Esophagus squamous epithelium (tissue), 5 donors: ENCODE data around the gene SERPINA1. TPM values are rescaled to one million over a fixed set of nuclear protein-coding genes. Genes with fewer than 3 reads are reported as not detected.
"Not testable (repeated sequence)": the region's sequence is repeated elsewhere in the genome, so short reads cannot be mapped to it uniquely, and the experiment has no call there.

Source experiments
- DNase-seq: peaks from one replicate; lab custom pipeline; 2025; lab: John Stamatoyannopoulos, UW
- H3K27ac ChIP-seq, 4 donors: fragments of 200-600 bp; sonication (generic); one replicate each; pipeline ENCODE4 v1.5.1; 2016 to 2019; ENCODE audit warnings: mild to moderate bottlenecking in 1 of 4
- H3K27me3 ChIP-seq, 4 donors: fragments of 200-600 bp; sonication (generic); 1 replicate in 3 of 4; 2 replicates in 1 of 4; pipeline versions ENCODE4 v1.5.1 to v1.6.0; 2017 to 2021; ENCODE audit warnings: antibody characterized with exemption in 1 of 4
- H3K36me3 ChIP-seq, 3 donors: fragments of 200-600 bp; sonication (generic); one replicate each; pipeline ENCODE4 v1.5.1; 2016 to 2019
- H3K4me1 ChIP-seq, 3 donors: fragments of 200-600 bp; sonication (generic); one replicate each; pipeline ENCODE4 v1.5.1; 2017 to 2019
- H3K4me3 ChIP-seq, 4 donors: fragments of 200-600 bp; sonication (generic); 1 replicate in 3 of 4; 2 replicates in 1 of 4; pipeline ENCODE4 v1.5.1; 2016 to 2019; ENCODE audit warnings: mild to moderate bottlenecking in 2 of 4, moderate library complexity in 1 of 4
- H3K9me3 ChIP-seq, 3 donors: fragments of 200-600 bp; sonication (generic); one replicate each; pipeline ENCODE4 v1.5.1; 2016 to 2019
- POLR2A ChIP-seq, 4 donors: fragments of 450-650 bp; IDR thresholded peaks; one replicate each; pipeline ENCODE4 v1.6.1; 2017; ENCODE audit warnings: antibody characterized with exemption in 4 of 4, mild to moderate bottlenecking in 4 of 4, moderate library complexity in 3 of 4
- WGBS, 2 donors: methylation state at CpG; one replicate each; pipeline ENCODE4 v1.1.5; 2018; 5-methylcytosine and 5-hydroxymethylcytosine counted together
- intact Hi-C: fragments of 100-400 bp; cut with DNase I; formaldehyde crosslinking; loops from one replicate; pipeline ENCODE4 v1.15.0; 2022
- total RNA-seq, 4 donors: library from RNA; depleted of rRNA; stranded (reverse); fragments of >200 nt; gene quantifications; one replicate each; pipeline ENCODE4 v1.1.0, GENCODE V29; 2016
- TF ChIP-seq, protein P1 (sequence below), 6 experiments: fragments of 450-650 bp in 4 of 6; fragments of 200-600 bp in 2 of 6; sonication (generic) in 2 of 6; IDR thresholded peaks; one replicate each; pipeline ENCODE4 v1.5.1; 2016 to 2019; ENCODE audit warnings: antibody characterized with exemption in 6 of 6, mild to moderate bottlenecking in 4 of 6, moderate library complexity in 4 of 6
- donor health status: DM: yes; HTN: yes; CAD: no.

The SERPINA1 gene
- total RNA-seq, 4 donors from 2014 or later: 1.7 to 16.4 (median 5.8) TPM

DNA sequence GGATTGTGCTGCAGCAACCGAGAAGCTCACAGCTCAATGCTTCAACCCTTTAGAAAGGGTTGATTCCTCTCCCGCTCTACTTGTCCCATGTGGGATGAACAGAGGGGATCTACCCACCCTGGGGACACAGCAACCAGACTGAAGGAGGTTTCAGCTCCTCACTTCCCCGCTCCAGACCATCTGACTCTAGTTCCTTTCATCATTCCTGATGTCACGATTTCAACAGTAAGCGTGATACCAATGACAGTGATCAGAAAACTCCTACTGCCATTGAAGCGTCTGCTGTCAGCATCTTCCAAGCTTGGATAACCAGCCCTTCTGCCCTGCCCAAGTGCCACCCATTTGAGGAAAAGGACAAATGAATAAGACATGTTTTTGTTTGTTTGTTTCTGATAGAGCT, 14.3 kb downstream of the SERPINA1 start:
- no peaks in the 10 kb centered on the region for H3K36me3 ChIP-seq
- H3K9me3 ChIP-seq: no peaks in the 10 kb centered on the region
- H3K4me1 ChIP-seq: no peaks in the 10 kb centered on the region
- H3K27me3 ChIP-seq: peaks cover 0 to 12% (median 0%) of the 10 kb centered on the region in 4 donors
- DNase-seq: no peak
- intact Hi-C loops: no loop called here
- 81 to 87% methylated on average over 4 to 6 of the region's 6 CpGs for WGBS, 2 donors
- no peak overlapping the region for H3K4me3 ChIP-seq
- no peak for TF ChIP-seq POLR2A (IDR thresholded peaks at IDR 0.05)
- TF ChIP-seq, protein P1, sequence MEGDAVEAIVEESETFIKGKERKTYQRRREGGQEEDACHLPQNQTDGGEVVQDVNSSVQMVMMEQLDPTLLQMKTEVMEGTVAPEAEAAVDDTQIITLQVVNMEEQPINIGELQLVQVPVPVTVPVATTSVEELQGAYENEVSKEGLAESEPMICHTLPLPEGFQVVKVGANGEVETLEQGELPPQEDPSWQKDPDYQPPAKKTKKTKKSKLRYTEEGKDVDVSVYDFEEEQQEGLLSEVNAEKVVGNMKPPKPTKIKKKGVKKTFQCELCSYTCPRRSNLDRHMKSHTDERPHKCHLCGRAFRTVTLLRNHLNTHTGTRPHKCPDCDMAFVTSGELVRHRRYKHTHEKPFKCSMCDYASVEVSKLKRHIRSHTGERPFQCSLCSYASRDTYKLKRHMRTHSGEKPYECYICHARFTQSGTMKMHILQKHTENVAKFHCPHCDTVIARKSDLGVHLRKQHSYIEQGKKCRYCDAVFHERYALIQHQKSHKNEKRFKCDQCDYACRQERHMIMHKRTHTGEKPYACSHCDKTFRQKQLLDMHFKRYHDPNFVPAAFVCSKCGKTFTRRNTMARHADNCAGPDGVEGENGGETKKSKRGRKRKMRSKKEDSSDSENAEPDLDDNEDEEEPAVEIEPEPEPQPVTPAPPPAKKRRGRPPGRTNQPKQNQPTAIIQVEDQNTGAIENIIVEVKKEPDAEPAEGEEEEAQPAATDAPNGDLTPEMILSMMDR (IDR thresholded peaks at IDR 0.05): no peak
- no peak overlapping the region for H3K27ac ChIP-seq

DNA sequence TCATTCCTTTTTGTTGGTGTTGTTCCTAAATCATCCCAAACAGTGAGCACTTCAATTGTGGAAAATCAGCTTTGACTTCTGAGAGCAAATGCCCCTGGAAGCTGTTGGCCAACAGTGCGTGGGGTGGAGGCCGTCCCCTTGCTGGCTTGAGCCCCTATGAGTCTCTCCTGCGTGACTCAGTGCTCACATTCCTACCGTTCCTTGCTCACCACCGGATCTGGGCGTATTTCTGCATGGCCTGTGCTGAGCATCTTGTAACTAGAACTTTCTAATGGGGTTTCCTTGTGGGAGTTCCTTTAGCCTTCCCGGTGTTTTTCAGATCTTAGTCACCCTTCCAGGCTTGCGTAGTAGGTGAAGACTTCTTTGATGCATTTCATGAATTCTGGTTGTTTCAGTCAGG, 14.7 kb downstream of the SERPINA1 start:
- no peak overlapping the region for H3K27ac ChIP-seq
- TF ChIP-seq, protein P1 (IDR thresholded peaks at IDR 0.05): no peak
- TF ChIP-seq POLR2A (IDR thresholded peaks at IDR 0.05): no peak
- H3K9me3 ChIP-seq: no peaks in the 10 kb centered on the region
- no peak overlapping the region for H3K4me3 ChIP-seq
- peaks cover 0 to 11% (median 0%) of the 10 kb centered on the region in 4 donors for H3K27me3 ChIP-seq
- no peaks in the 10 kb centered on the region for H3K36me3 ChIP-seq
- intact Hi-C loops: no loop called here
- no peak for DNase-seq
- H3K4me1 ChIP-seq: no peaks in the 10 kb centered on the region
- 38 to 49% methylated on average over 6 to 8 of the region's 8 CpGs for WGBS, 2 donors

DNA sequence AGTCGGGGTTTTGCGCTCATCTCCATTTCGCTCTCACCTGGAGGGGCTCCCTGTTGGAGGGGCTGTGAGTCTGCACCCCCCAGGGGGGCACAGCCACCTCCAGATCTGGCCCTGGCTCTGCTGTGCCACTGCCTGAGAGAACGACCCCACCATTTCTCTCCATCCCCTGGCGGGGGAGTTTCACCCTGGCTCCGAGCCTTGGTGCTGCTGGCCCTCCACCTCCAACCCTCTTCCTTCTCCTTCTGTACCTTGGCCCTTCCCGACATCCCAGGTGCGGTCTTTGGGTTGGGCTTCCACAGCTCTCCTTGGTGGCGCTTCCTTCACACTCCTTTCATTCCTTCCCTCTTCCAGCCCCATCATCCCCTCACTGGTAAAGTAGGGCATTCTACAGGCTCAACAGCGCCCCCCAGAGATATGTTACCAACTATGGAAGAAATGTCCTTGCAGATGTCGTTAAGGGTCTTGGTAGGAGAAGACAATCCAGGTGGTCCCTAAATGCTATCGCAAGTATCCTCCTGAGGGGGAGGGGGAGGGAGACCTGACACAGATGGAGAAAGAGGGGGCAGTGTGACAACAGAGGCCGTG, 16.3 kb downstream of the SERPINA1 start:
- 80 to 83% methylated on average over 12 to 13 of the region's 13 CpGs for WGBS, 2 donors
- intact Hi-C loops: no loop called here
- peaks cover 0 to 2% (median 0%) of the 10 kb centered on the region in 4 donors for H3K27me3 ChIP-seq
- H3K4me3 ChIP-seq: no peak overlapping the region
- H3K27ac ChIP-seq: no peak overlapping the region
- H3K36me3 ChIP-seq: no peaks in the 10 kb centered on the region
- no peaks in the 10 kb centered on the region for H3K4me1 ChIP-seq
- no peak for DNase-seq
- no peaks in the 10 kb centered on the region for H3K9me3 ChIP-seq
- TF ChIP-seq POLR2A (IDR thresholded peaks at IDR 0.05): no peak
- TF ChIP-seq, protein P1 (IDR thresholded peaks at IDR 0.05): no peak

DNA sequence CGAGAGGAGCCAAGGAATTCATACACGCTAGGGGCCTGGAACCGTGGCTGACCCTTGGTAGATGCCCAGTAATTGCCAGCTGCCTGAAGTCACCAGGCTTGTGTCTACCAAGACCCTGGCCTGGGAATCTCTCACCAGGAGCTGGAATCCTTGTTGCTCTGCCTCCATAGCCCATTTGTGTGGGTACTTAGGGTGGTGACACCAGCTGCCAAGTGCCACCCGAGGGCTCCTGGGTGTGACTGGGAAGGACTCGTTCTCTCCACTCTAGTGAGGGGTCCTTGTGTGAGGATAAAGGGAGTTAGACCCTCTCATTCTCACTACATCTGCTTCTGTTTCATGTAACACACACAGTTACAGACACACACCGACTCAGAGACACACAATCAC, 17.9 kb downstream of the SERPINA1 start:
- DNase-seq: no peak

DNA sequence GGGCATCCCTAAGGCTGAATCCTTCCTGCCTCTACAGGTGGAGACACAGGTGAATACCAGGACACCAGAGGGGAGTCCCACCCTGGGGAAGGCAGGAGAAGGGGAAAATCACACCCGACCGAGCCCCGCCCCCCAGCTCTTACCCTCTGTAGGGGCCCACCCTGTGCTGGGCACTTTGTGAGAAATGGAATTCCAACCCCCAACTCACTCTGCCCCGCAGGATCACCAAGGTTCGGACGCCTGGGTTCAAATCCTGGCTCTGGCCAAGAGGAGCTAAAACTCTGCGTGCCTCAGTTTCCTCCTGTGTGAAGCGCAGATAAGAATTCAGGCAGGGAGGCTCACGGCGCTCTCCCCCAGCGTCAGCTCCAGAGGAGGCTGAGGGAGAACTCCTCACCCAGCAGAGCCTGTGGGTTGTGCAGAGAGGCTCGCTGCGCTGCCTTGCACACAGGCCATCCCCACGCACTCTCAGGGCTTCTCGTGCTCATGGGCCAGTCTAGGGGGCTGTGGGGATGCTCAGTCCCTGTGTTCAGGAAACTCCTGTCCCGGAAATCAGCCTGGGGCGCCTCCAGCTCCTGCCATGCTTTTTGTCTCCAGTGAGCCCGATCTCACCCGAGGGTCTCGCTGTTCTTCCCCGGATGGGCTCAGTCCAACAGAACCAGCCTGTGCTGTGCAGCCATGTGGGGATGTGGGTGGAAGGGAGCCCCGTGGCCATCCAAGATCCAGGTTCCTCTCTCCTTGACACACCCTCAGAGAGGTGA, 18.5 kb downstream of the SERPINA1 start:
- DNase-seq, H3K4me1 ChIP-seq, H3K27me3 ChIP-seq, H3K9me3 ChIP-seq, intact Hi-C loops, H3K36me3 ChIP-seq, H3K4me3 ChIP-seq, H3K27ac ChIP-seq: not testable (repeated sequence)
- 78 to 92% methylated on average over 3 to 9 of the region's 22 CpGs for WGBS, 2 donors

More for the DNA sequence above, 17.9 kb downstream of the SERPINA1 start:
- Histone ChIP-seq H3K27ac (no peak overlapping the region), H3K4me3 (no peak overlapping the region), H3K27me3 (peaks cover 0 to 2% (median 0%) of the 10 kb centered on the region in 4 donors), H3K36me3 (no peaks in the 10 kb centered on the region), H3K9me3 (no peaks in the 10 kb centered on the region), H3K4me1 (no peaks in the 10 kb centered on the region)
- WGBS, 2 donors: 73 to 74% methylated on average over 3 to 4 of the region's 6 CpGs
- intact Hi-C loops: no loop called here
- no peak for TF ChIP-seq POLR2A (IDR thresholded peaks at IDR 0.05)
- TF ChIP-seq, protein P1 (IDR thresholded peaks at IDR 0.05): no peak
